ENCODE data around the gene ADGRG3.

GRCh38 chr16:57658878-57659674 is 9.0 kb upstream of the ADGRG3 start:
- TF ChIP-seq ZNF8 (CRISPR knock-in tag; IDR thresholded peaks at IDR 0.05) (no peak), ZFP3 (CRISPR knock-in tag; IDR thresholded peaks at IDR 0.05) (no peak), ZNF70 (CRISPR knock-in tag; IDR thresholded peaks at IDR 0.05) (no peak)
